Loucy (cell line): ENCODE measurements around the gene CDK11A.
"Not testable (repeated sequence)": the region's sequence is repeated elsewhere in the genome, so short reads cannot be mapped to it uniquely, and the experiment has no call there.

Experiments
- CTCF ChIP-seq: fragments of 200-600 bp; sonication (generic); conservative IDR thresholded peaks from 2 replicates; pipeline ENCODE4 v1.5.1; 2014; ENCODE audit warnings: mild to moderate bottlenecking, antibody characterized with exemption, low read length
- EZH2phosphoT487 ChIP-seq: fragments of 200-600 bp; IDR thresholded peaks from 2 replicates; pipeline ENCODE4 v1.6.1; 2018; ENCODE audit warnings: antibody characterized with exemption, mild to moderate bottlenecking, moderate library complexity, borderline replicate concordance

- TF ChIP-seq CTCF, EZH2phosphoT487: not testable (repeated sequence)
These were observed 32.7 kb downstream of the CDK11A start for GRCh38 chr1:1691443-1691842.
